Astrocyte (in vitro differentiated cells and primary cell): Measurements from ENCODE around the gene SURF1. TPM values are rescaled to one million over a fixed set of nuclear protein-coding genes. Genes with fewer than 3 reads are reported as not detected.

Experiments used
- DNase-seq: peaks from one replicate; pipeline ENCODE4 v3.0.0-alpha.2; 2010; ENCODE audit warnings: low read depth
- FAIRE-seq: peaks from 2 replicates; lab custom pipeline; 2011; peaks lifted over from hg19 to GRCh38; lab: Jason Lieb, UNC
- H2AFZ ChIP-seq: 2 replicates; pipeline ENCODE4 v1.6.0; 2012; ENCODE audit warnings: low read depth, low read length, inconsistent platforms
- H3K27ac ChIP-seq: 2 replicates; pipeline ENCODE4 v1.5.1; 2011; ENCODE audit warnings: low read depth, low read length, inconsistent platforms
- H3K27me3 ChIP-seq: 2 replicates; pipeline ENCODE4 v1.6.0; 2011; ENCODE audit warnings: low read length, inconsistent platforms; ENCODE audit not compliant: insufficient read depth
- H3K36me3 ChIP-seq: 2 replicates; pipeline ENCODE4 v1.5.1; 2011; ENCODE audit warnings: low read length, inconsistent platforms; ENCODE audit not compliant: insufficient read depth
- H3K4me1 ChIP-seq: 2 replicates; pipeline ENCODE4 v1.5.1; 2011; ENCODE audit warnings: low read length, inconsistent platforms; ENCODE audit not compliant: insufficient read depth
- H3K4me2 ChIP-seq: 2 replicates; pipeline ENCODE4 v1.6.0; 2012; ENCODE audit warnings: low read length, inconsistent platforms
- H3K4me3 ChIP-seq: 2 replicates; pipeline ENCODE4 v1.5.1; 2011; ENCODE audit warnings: low read depth, mild to moderate bottlenecking, low read length, inconsistent platforms; ENCODE audit not compliant: insufficient read depth
- H3K79me2 ChIP-seq: 2 replicates; pipeline ENCODE4 v1.6.0; 2012; ENCODE audit warnings: mild to moderate bottlenecking, low read length, inconsistent platforms; ENCODE audit not compliant: insufficient read depth
- H3K9ac ChIP-seq: 2 replicates; pipeline ENCODE4 v1.6.0; 2012; ENCODE audit warnings: mild to moderate bottlenecking, low read length, inconsistent platforms
- H3K9me3 ChIP-seq: 2 replicates; pipeline ENCODE4 v1.5.1; 2012; ENCODE audit warnings: low read depth, mild to moderate bottlenecking, low read length, inconsistent platforms; ENCODE audit not compliant: insufficient read depth
- H4K20me1 ChIP-seq: 2 replicates; pipeline ENCODE4 v1.6.0; 2012; ENCODE audit warnings: low read length, inconsistent platforms; ENCODE audit not compliant: insufficient read depth
- H3K27ac Mint-ChIP-seq: one replicate; pipeline ENCODE4 v1.8.0; 2021; ENCODE audit warnings: mild to moderate bottlenecking, mixed read lengths; ENCODE audit not compliant: unreplicated experiment
- H3K27me3 Mint-ChIP-seq: one replicate; pipeline ENCODE4 v1.8.0; 2021; ENCODE audit warnings: low read depth, mixed read lengths; ENCODE audit not compliant: unreplicated experiment
- H3K36me3 Mint-ChIP-seq: one replicate; pipeline ENCODE4 v1.8.0; 2021; ENCODE audit warnings: low read depth, mixed read lengths; ENCODE audit not compliant: unreplicated experiment
- H3K4me1 Mint-ChIP-seq: one replicate; pipeline ENCODE4 v1.8.0; 2021; ENCODE audit warnings: low read depth, mixed read lengths; ENCODE audit not compliant: unreplicated experiment
- H3K4me3 Mint-ChIP-seq: one replicate; pipeline ENCODE4 v1.8.0; 2021; ENCODE audit warnings: mild to moderate bottlenecking, moderate library complexity, mixed read lengths; ENCODE audit not compliant: unreplicated experiment
- H3K9me3 Mint-ChIP-seq: one replicate; pipeline ENCODE4 v1.8.0; 2021; ENCODE audit warnings: mild to moderate bottlenecking, mixed read lengths; ENCODE audit not compliant: unreplicated experiment
- CTCF ChIP-seq: IDR thresholded peaks from 2 replicates; pipeline ENCODE4 v1.5.1; 2011; ENCODE audit warnings: low read depth, mild to moderate bottlenecking, inconsistent platforms, low read length, moderate library complexity; ENCODE audit not compliant: insufficient read depth
- EZH2 ChIP-seq: IDR thresholded peaks from 2 replicates; pipeline ENCODE4 v1.6.1; 2012; ENCODE audit warnings: mild to moderate bottlenecking, low read length, inconsistent platforms; ENCODE audit not compliant: insufficient read depth
- total RNA-seq: library from RNA; stranded (reverse); gene quantifications from 2 replicates; pipeline ENCODE4 v1.2.1, GENCODE V29; 2021

Gene SURF1
- total RNA-seq, 1 donor from 2014 or later = 35.9 TPM

DNA sequence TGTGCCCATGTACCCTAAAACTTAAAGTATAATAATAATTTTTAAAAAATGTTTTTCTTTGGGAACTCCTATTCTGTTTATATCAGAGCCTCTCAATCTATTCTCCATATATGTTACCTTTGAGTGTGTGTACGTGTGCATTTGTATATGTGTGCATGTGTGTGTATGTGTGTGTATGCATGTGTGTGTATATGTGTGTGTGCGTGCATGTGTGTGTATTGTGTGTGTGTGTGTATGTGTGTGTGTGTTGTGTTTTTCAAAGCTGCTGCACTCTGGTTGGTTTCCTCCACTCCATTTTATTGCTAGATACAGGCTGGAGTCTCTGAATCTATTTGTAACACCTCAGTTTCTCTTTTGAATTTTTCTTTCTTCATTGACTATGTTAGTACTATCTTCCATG is 40.3 kb downstream of the SURF1 start:
- Histone ChIP-seq H3K4me3 (no peak overlapping the region), H4K20me1 (no peaks in the 10 kb centered on the region), H3K27me3 (no peaks in the 10 kb centered on the region), H3K27ac (no peak overlapping the region), H3K36me3 (no peaks in the 10 kb centered on the region), H3K4me2 (no peak overlapping the region), H2AFZ (no peak overlapping the region), H3K79me2 (no peaks in the 10 kb centered on the region), H3K9me3 (no peaks in the 10 kb centered on the region), H3K4me1 (no peaks in the 10 kb centered on the region), H3K9ac (no peak overlapping the region)
- H3K4me1 Mint-ChIP-seq = no peaks in the 10 kb centered on the region
- H3K36me3 Mint-ChIP-seq = peaks cover 2% of the 10 kb centered on the region
- H3K27ac Mint-ChIP-seq = no peak overlapping the region
- no peaks in the 10 kb centered on the region for H3K9me3 Mint-ChIP-seq
- TF ChIP-seq CTCF (no peak), EZH2 (no peak)
- no peak for DNase-seq
- H3K4me3 Mint-ChIP-seq = no peak overlapping the region
- peaks cover 24% of the 10 kb centered on the region for H3K27me3 Mint-ChIP-seq
- no peak for FAIRE-seq

- H3K9me3 ChIP-seq = no peaks in the 10 kb centered on the region
- Mint-ChIP-seq H3K4me3 (no peak overlapping the region), H3K27me3 (peaks cover 24% of the 10 kb centered on the region), H3K27ac (no peak overlapping the region), H3K9me3 (peaks cover 6% of the 10 kb centered on the region), H3K4me1 (no peaks in the 10 kb centered on the region), H3K36me3 (no peaks in the 10 kb centered on the region)
- no peaks in the 10 kb centered on the region for H4K20me1 ChIP-seq
- H3K36me3 ChIP-seq = no peaks in the 10 kb centered on the region
- FAIRE-seq (no peak), DNase-seq (no peak)
- H3K4me1 ChIP-seq = no peaks in the 10 kb centered on the region
- no peak for TF ChIP-seq CTCF
- no peak for TF ChIP-seq EZH2
- no peak overlapping the region for H3K4me2 ChIP-seq
- no peak overlapping the region for H3K9ac ChIP-seq
- no peak overlapping the region for H3K27ac ChIP-seq
- H3K27me3 ChIP-seq = peaks cover 3% of the 10 kb centered on the region
- H2AFZ ChIP-seq = no peak overlapping the region
- no peaks in the 10 kb centered on the region for H3K79me2 ChIP-seq
- no peak overlapping the region for H3K4me3 ChIP-seq
Observed at GRCh38 chr9:133309608-133310007, 46.7 kb downstream of the SURF1 start.

GRCh38 chr9:133307301-133307700 is 49.0 kb downstream of the SURF1 start:
- Histone ChIP-seq H3K9ac (no peak overlapping the region), H3K4me3 (no peak overlapping the region), H4K20me1 (no peaks in the 10 kb centered on the region), H3K27me3 (peaks cover 3% of the 10 kb centered on the region), H2AFZ (no peak overlapping the region), H3K36me3 (no peaks in the 10 kb centered on the region), H3K4me2 (no peak overlapping the region), H3K79me2 (no peaks in the 10 kb centered on the region), H3K9me3 (no peaks in the 10 kb centered on the region), H3K4me1 (no peaks in the 10 kb centered on the region), H3K27ac (no peak overlapping the region)
- Mint-ChIP-seq H3K27ac (no peak overlapping the region), H3K27me3 (peaks cover 32% of the 10 kb centered on the region), H3K4me3 (no peak overlapping the region), H3K36me3 (no peaks in the 10 kb centered on the region), H3K9me3 (peaks cover 8% of the 10 kb centered on the region), H3K4me1 (no peaks in the 10 kb centered on the region)
- no peak for TF ChIP-seq EZH2
- TF ChIP-seq CTCF = no peak
- DNase-seq = no peak
- no peak for FAIRE-seq
